OCI-LY3 (cell line): ENCODE results near the gene DHX40.

Experiments used
- H2AFZ ChIP-seq: fragments of 200-600, 300-600 bp; shearing (Covaris generic); 2 replicates; pipeline ENCODE4 v1.6.0; 2014; ENCODE audit warnings: antibody characterized with exemption, low read depth, low read length
- H3K27ac ChIP-seq: fragments of 200-600, 300-600 bp; sonication (generic); 2 replicates; pipeline ENCODE4 v1.5.1; 2014; ENCODE audit warnings: mild to moderate bottlenecking, low read length, moderate library complexity, mixed read lengths
- H3K27me3 ChIP-seq: fragments of 200-600, 300-600 bp; sonication (generic); 2 replicates; pipeline ENCODE4 v1.6.1; 2014; ENCODE audit warnings: low read depth, low read length, mixed read lengths
- H3K36me3 ChIP-seq: fragments of 200-600, 300-600 bp; sonication (generic); replicated peaks from 2 replicates; pipeline ENCODE3; 2014; ENCODE audit warnings: low read depth, low read length, mixed read lengths
- H3K4me1 ChIP-seq: fragments of 300-600, 200-600 bp; sonication (generic); 2 replicates; pipeline ENCODE4 v1.6.1; 2014; ENCODE audit warnings: low read length, mixed read lengths
- H3K4me2 ChIP-seq: fragments of 200-600, 300-600 bp; sonication (generic); 2 replicates; pipeline ENCODE4 v1.6.1; 2014; ENCODE audit warnings: low read length, mixed read lengths
- H3K4me3 ChIP-seq: fragments of 300-600, 200-600 bp; sonication (generic); 2 replicates; pipeline ENCODE4 v1.5.1; 2014; ENCODE audit warnings: antibody characterized with exemption, mild to moderate bottlenecking, low read length, moderate library complexity
- H3K79me2 ChIP-seq: fragments of 300-600, 200-600 bp; shearing (Covaris generic); 2 replicates; pipeline ENCODE4 v1.6.1; 2014; ENCODE audit warnings: mild to moderate bottlenecking, low read length, mixed read lengths
- H3K9ac ChIP-seq: fragments of 300-600, 200-600 bp; shearing (Covaris generic); 2 replicates; pipeline ENCODE4 v1.6.0; 2014; ENCODE audit warnings: mild to moderate bottlenecking, low read length, moderate library complexity
- H3K9me3 ChIP-seq: fragments of 200-600, 300-600 bp; shearing (Covaris generic); 2 replicates; pipeline ENCODE4 v1.6.1; 2014; ENCODE audit warnings: low read length, mixed read lengths; ENCODE audit not compliant: insufficient read depth
- H4K20me1 ChIP-seq: fragments of 200-600, 300-600 bp; sonication (generic); 2 replicates; pipeline ENCODE4 v1.6.1; 2016; ENCODE audit warnings: low read length, mixed read lengths; ENCODE audit not compliant: insufficient read depth
- EZH2phosphoT487 ChIP-seq: fragments of 200-600 bp; shearing (Covaris generic); IDR thresholded peaks from 2 replicates; pipeline ENCODE4 v1.6.1; 2018; ENCODE audit warnings: antibody characterized with exemption, mixed run types, low read depth
- TF ChIP-seq, protein P1 (sequence below): fragments of 200-600, 300-600 bp; sonication (generic); IDR thresholded peaks from 2 replicates; pipeline ENCODE4 v1.5.1; 2014; ENCODE audit warnings: antibody characterized with exemption, low read length, low read depth

The DHX40 gene

DNA sequence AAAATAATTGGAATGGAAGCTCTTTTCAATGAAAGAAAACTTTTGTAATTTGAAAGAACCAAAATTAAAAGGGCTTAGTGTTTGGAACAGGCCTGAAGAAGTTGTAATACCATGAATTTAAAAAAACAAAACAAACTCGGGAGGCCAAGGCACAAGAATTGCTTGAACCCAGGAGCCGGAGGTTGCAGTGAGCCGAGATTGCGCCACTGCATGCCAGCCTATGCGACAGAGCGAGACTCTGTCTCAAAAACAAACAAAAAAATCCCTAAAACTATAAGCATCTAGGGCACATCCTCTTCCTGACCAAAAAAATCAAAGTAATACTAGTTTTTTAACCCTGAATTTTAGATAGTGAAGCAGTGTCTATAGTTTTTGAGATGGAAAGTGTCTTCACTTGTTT lies 67.0 kb downstream of the DHX40 start:
- Histone ChIP-seq H3K4me2 (no peak overlapping the region), H3K79me2 (peaks cover 92% of the 10 kb centered on the region), H3K36me3 (peaks cover 27% of the 10 kb centered on the region), H4K20me1 (peaks cover 90% of the 10 kb centered on the region), H3K27ac (no peak overlapping the region), H3K9ac (no peak overlapping the region), H3K4me3 (no peak overlapping the region), H3K4me1 (peaks cover 24% of the 10 kb centered on the region), H3K9me3 (no peaks in the 10 kb centered on the region), H3K27me3 (no peaks in the 10 kb centered on the region), H2AFZ (no peak overlapping the region)
- TF ChIP-seq, protein P1, sequence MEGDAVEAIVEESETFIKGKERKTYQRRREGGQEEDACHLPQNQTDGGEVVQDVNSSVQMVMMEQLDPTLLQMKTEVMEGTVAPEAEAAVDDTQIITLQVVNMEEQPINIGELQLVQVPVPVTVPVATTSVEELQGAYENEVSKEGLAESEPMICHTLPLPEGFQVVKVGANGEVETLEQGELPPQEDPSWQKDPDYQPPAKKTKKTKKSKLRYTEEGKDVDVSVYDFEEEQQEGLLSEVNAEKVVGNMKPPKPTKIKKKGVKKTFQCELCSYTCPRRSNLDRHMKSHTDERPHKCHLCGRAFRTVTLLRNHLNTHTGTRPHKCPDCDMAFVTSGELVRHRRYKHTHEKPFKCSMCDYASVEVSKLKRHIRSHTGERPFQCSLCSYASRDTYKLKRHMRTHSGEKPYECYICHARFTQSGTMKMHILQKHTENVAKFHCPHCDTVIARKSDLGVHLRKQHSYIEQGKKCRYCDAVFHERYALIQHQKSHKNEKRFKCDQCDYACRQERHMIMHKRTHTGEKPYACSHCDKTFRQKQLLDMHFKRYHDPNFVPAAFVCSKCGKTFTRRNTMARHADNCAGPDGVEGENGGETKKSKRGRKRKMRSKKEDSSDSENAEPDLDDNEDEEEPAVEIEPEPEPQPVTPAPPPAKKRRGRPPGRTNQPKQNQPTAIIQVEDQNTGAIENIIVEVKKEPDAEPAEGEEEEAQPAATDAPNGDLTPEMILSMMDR = no peak
- no peak for TF ChIP-seq EZH2phosphoT487

DNA sequence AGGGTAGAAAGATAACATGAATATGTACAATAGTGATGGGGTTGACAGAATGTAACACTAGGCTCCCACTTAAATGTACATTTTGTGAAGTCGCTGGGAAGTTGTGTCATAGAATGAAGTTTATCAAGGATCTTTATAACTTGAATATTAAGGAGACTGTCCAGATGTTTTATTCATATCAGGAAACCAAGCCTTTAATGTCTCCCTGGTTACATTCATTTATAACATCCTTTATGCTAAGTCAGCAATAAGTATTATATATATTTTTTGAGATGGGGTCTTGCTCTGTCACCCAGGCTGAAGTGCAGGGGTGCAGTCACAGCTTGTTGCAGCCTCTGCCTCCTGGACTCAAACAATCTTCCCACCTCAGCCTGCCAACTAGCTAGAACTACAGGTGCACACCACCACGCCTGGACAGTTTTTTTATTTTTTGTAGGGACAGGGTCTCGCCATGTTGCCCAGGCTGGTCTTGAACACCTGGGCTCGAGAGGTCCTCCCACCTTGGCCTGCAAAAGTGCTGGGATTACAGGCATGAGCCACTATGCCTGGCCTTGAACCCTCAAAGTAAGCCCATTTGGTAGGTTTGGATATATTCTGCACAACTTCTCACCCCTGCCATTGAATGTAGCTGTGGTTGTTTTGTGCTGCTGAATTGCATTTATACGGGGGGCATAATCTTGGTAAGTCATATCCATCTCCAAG lies 68.4 kb downstream of the DHX40 start:
- no peak overlapping the region for H3K9ac ChIP-seq
- no peak overlapping the region; the same call in 1 of the 2 replicates for H3K4me2 ChIP-seq

DNA sequence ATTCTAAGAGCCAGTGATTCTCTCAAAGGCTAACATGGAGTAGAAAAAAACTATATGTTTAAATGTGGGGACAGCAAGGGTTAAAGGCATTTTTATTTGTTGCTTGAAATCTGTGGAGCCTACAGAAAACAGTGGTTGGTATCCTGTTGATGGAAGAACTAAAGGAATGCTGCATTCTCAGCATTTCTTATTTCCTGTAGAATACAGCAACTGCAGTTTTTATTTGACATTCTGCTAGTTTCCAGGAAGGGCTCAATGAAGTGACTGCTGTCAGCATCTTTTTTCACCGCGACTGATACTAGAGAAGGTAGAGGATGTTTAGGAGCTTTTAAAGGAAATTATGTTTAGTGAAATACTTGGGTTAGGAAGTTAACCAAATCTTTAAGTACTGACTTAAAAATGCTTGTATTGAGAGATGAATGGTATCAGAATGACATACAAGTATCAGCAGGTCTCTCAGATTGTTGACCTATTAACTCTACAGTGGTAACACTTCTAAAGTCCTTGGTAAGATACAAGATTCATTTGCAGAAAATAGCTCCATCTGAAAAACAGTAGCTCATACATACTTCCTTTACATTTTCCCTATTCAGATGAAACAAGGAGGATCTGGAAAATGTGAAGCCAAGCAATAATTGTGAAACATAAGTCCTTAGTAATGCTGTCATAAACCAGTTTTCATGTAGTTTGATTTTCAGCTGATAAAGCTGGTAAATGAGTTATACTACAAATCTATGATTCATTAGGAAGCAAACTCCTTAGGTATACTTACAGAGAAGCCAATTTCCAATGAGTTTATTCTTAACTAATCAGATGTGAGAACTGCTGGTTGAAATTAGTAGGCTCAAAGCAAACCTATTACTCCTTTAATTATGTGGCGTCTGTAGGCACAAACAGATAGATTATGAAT lies 69.5 kb downstream of the DHX40 start:
- peaks cover 12% of the 10 kb centered on the region for H3K36me3 ChIP-seq
- no peak overlapping the region; the same call in 1 of the 2 replicates for H3K4me2 ChIP-seq

More for the DNA sequence above, 68.4 kb downstream of the DHX40 start:
- Histone ChIP-seq H3K36me3 (peaks cover 20% of the 10 kb centered on the region), H2AFZ (no peak overlapping the region), H3K27ac (no peak overlapping the region), H3K9me3 (no peaks in the 10 kb centered on the region), H3K4me1 (peaks cover 12% of the 10 kb centered on the region), H3K27me3 (no peaks in the 10 kb centered on the region), H4K20me1 (peaks cover 89% of the 10 kb centered on the region), H3K4me3 (no peak overlapping the region), H3K79me2 (peaks cover 91% of the 10 kb centered on the region)
- TF ChIP-seq, protein P1 = no peak
- TF ChIP-seq EZH2phosphoT487 = no peak

More for the DNA sequence above, 69.5 kb downstream of the DHX40 start:
- Histone ChIP-seq H4K20me1 (peaks cover 89% of the 10 kb centered on the region), H3K27me3 (no peaks in the 10 kb centered on the region), H3K27ac (no peak overlapping the region), H3K79me2 (peaks cover 91% of the 10 kb centered on the region), H3K4me1 (peaks cover 12% of the 10 kb centered on the region), H3K9me3 (no peaks in the 10 kb centered on the region), H3K4me3 (no peak overlapping the region), H2AFZ (no peak overlapping the region), H3K9ac (no peak overlapping the region)
- no peak for TF ChIP-seq EZH2phosphoT487
- TF ChIP-seq, protein P1 = no peak
